Measurements from ENCODE around the gene SPINK2.

The SPINK2 gene, protein sequence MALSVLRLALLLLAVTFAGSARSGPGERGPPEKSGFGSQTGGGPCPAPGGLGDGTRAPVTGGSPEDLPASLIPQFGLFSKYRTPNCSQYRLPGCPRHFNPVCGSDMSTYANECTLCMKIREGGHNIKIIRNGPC

GRCh38 chr4:56821381-56822243, at the start of gene SPINK2:
TSS of gene SPINK2 (minus strand) at chr4:56821701. CDS start at chr4:56821662, 39 bp downstream.
- peak; percentile 58 for DNase-seq (ENCODE audit: low read depth)

GRCh38 chr4:56870946-56871345, 49.4 kb upstream of the SPINK2 start:
- DNase-seq (ENCODE audit: low read depth): no peak

DNA sequence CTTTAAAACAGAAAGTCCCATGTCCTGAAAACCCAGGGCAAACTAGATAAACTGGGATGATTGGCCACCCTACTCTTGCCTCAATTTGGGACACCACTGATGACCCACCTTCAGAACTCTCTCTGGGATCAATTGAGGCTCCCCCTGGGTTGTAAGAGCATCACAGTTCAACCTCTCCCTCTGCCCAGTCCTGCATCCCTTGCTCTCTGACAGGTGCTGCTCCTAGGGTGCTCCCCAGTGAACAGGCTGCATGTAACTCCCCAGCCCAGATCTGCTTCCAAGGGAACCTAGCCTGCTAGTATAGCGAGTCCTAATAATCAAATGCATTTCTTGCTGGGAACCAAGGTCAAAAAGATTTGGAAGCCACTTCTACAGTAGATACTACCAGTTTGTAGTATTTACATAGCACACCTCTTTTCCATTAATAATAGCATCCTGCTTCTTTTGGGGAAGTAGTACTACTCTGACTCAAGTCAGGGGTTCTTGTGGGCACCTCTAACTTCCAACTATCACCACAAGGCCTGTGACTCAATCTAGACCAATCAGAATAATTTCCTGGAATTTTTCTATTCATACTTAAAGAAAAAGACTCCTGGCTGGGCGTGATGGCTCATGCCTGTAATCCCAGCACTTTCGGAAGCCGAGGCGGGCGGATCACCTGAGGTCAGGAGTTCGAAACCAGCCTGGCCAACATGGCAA, 42.1 kb upstream of the SPINK2 start:
- DNase-seq (ENCODE audit: low read depth): no peak

DNA sequence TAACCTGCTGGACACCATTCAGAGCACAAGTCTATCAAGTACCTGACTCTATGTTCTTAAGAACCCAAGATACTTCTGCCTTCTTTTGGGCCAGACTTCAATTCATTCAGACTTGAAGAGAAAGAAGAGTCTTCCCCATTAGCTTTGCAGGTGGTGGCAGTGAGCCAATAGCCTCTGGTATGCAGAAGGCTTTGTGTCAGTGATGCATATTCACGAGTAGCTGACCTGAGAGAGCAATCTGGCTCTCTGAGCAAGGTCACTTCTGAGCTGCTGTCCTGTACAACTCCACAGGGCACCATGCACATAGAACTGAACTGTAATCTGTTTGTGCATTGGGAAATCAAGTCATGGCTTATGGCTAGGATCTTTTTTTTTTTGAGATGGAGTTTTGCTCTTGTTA, 39.9 kb upstream of the SPINK2 start:
- no peak for DNase-seq (ENCODE audit: low read depth)

- no peak for DNase-seq (ENCODE audit: low read depth)
These were observed 39.3 kb upstream of the SPINK2 start for GRCh38 chr4:56860781-56861180.

DNA sequence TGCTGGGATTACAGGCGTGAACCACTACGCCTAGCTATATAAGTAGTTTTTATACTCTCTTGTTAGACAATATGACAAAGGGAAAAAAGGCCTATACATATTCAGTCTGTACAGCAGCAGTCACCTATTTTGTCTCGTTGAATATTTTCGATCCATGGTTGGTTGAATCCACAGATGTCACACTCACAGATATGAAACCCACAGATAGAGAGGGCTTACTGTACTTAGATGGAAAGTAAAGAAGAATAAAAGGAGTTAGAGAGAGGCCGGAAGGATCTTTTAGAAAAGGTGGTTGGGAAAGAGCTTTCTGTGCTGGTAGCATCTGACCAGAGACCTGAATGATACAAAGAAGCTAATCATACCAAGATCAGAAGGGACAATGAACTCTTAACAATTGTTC, 38.3 kb upstream of the SPINK2 start:
- DNase-seq (ENCODE audit: low read depth): no peak

DNA sequence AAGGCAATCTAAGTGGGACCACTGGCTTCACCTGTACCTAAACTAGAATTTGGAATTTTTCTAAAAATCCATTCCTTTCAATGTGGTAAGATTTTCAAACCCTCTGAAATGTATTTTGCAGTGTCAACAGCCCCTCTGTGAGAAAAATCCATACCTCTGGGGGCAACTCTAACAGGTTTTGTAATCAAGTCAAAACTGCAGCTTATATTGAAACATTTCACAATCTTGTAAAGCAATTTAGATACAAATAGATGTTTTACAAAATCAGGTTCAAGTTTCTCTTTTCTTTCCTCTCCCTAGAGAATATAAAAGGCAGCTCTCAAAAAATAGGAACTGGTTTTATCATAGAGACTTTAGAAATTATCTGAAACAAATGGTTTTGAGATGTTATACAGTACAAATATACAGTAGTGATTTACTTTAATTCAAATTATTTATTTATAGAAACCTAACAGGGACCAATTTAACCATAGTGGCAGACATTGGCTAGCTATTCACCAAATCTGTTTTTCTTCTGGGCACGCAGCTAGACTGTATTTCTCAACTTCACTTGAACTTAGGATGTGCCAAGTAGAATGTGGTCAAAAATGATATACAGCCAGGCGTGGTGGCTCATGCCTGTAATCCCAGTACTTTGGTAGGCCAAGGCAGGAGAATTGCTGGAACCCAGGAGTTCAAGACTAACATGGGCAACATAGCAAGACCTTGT, 36.3 kb upstream of the SPINK2 start:
- DNase-seq (ENCODE audit: low read depth): no peak

- DNase-seq (ENCODE audit: low read depth): no peak
These were observed 35.2 kb upstream of the SPINK2 start for GRCh38 chr4:56856656-56857055.

DNA sequence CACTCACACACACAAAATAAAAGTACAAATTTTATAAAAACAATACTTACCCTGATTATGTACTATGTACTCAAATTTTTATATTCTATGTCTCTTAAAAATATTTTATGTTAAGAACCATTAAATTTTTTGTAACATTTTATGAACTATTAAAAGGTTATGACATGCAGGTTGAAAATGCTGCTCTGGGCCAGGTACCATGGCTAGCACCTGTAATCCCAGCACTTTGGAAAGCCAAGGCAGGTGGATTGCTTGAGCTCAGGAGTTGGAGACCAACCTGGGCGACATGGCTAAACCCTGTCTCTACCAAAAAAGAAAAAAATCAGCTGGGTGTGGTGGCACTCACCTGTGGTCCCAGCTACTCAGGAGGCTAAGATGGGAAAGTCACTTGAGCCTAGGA, 29.4 kb upstream of the SPINK2 start:
- no peak for DNase-seq (ENCODE audit: low read depth)

DNA sequence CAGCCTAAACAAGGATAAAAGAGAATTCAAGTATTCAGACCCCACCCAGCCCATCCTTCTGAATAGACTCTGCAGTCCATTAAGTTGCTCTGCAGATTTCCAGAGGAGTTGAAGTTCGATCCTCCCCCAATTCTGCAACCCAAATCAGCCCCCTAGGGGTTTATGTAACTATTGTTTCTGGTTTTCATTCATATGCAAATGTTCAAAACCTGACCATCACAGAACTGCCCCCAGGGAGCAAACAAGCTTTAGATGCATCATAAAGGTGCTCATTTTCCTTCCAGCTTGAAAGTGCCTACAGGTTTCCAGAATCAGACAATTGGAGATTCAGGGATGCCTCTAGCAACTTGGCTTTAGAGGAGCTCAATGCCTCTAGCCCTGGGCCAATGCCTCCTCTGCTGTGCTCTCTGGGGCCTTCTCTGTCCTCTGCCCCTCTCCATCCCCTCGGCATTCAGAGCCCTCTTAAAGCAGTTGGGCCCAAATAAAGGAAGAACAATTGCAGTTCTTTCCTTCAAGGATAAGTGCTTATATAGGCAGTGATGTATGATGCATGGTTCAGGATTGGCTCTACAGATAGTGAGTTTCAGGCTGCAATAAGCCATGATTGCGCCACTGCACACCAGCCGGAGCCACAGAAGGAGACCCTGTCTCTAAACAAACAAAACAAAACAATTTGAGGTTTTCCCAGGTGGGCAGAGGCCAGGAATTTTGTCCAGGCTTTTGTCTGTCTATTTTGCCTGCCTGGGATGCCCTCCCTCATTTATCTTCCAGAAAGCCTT, 23.5 kb upstream of the SPINK2 start:
- DNase-seq (ENCODE audit: low read depth): no peak

GRCh38 chr4:56843421-56843899, 22.0 kb upstream of the SPINK2 start:
- no peak for DNase-seq (ENCODE audit: low read depth)

- no peak for DNase-seq (ENCODE audit: low read depth)
These were observed 19.1 kb upstream of the SPINK2 start for GRCh38 chr4:56840559-56840958.

- DNase-seq (ENCODE audit: low read depth): no peak
These were observed 7.5 kb upstream of the SPINK2 start for GRCh38 chr4:56828784-56829535.

GRCh38 chr4:56823933-56824600, 2.6 kb upstream of the SPINK2 start:
- no peak for DNase-seq (ENCODE audit: low read depth)

- DNase-seq (ENCODE audit: low read depth): no peak
These were observed 2.7 kb downstream of the SPINK2 start for GRCh38 chr4:56818797-56819196.

DNA sequence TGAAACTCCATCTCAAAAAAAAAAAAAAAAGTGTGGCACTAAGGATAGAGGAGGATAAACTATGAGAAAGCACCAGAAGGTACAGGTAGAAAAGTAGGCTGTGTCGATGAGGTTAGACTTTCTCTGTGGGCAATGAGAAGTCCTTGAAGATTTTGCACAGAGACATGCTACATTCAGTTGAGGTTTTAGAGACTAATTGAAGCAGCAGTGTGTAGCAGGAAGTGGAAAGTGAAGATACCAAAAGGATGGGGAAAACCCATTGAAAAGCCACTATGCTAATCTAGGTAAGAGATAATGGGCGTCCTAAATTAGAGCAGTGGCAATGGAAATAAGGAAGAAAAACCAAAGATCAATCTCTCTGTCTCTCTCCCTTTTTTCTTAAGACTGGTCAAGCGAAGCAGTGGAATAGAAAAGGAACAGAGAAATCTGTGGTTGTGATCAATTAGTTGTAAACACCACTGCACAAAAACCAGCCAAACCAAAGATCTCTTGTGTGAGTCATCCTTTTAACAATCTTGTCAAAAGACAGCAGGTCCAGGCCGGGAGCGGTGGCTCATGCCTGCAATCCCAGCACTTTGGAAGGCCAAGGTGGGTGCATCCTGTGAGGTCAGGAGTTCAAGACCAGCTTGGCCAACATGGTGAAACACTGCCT, 3.5 kb downstream of the SPINK2 start:
- no peak for DNase-seq (ENCODE audit: low read depth)

DNA sequence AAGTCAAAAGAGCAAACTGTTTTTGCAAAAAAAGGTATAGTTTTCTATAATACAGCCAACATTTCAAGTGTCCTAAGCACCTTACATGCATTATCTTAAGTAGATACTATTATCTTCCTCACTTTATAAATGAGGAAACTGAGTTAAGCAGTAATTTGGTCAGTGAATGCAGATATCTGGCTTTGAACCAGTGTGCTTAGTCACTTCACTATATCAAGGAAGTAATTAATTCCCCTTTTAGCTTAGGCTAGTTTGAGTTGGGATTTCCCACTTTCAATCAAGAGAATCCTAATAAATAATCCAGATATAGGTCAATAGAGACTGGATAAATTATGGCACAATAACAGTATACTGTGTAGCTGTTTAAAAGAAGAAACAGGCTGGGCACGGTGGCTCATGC, 14.8 kb downstream of the SPINK2 start:
- DNase-seq (ENCODE audit: low read depth): no peak

GRCh38 chr4:56804551-56804950, 16.9 kb downstream of the SPINK2 start:
- DNase-seq (ENCODE audit: low read depth): no peak

DNA sequence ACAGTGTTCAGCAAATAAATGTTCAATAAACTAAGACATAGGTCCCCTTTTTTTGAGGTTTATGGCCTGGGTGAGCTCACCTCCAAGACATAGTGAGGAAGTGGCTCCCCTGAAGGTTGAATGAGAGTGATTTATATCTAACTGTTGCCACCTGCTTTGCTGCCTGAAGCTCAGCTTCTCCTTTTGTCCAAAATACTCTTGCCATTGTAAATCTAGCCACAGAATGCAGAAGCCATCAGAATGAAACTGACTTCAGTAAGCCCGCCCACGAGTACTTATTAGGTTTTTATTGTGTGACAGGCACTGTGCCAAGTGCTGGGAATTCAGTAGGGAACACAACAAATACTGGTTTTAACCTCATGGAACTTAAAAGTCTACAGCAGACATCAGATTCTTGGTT, 18.0 kb downstream of the SPINK2 start:
- no peak for DNase-seq (ENCODE audit: low read depth)
